CD4-positive, alpha-beta T cell treated with Interleukin-12 subunit alpha and Interleukin-12 subunit beta, for 1 hour (primary cell): ENCODE data around the gene TEX51.

ENCODE experiments used
- DNase-seq: peaks from one replicate; pipeline ENCODE4 v3.0.0-alpha.2; 2020

The TEX51 gene

GRCh38 chr2:126894082-126894481 lies 4.6 kb upstream of the TEX51 start:
- DNase-seq, result no peak

- no peak for DNase-seq
These were observed 4.0 kb upstream of the TEX51 start for GRCh38 chr2:126894585-126895182.

DNA sequence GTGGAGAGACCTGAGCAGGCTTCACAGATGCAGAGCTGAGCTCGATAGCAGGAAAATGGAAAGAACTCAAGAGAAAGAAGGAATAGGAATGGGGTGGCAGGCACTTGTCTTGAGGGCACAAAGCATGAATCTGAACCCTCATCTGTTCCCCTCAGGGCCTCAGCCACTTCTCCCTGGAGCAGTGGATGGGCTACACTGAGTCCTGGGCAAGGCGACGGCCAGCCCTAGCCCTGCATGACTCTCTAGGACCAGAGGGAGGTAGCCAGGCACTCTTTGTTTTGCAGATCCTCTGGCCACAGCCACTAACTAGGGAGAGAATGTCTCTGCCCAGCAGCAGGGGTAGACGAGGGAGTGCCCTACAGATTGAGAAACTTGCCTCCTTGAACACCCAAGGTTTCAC lies 3.4 kb upstream of the TEX51 start:
- DNase-seq, result no peak

DNA sequence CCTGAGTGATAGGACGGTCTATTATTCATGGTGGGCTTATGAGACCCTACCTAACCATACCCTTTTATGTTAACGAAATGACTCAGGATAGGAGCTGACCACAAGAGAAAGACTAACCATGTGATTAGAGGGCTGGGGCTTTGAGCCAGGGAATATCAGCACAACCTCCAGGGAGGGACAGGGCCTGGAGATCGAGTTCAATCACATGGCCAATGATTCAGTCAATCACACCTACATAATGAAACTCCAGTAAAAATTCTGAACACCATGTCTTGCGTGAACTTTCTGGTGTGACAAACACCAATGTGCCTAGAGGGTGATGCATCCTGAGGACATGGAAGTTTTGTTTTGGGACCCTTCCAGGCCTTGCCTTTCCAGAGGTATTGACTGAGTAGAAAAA lies 2.2 kb upstream of the TEX51 start:
- no peak for DNase-seq

DNA sequence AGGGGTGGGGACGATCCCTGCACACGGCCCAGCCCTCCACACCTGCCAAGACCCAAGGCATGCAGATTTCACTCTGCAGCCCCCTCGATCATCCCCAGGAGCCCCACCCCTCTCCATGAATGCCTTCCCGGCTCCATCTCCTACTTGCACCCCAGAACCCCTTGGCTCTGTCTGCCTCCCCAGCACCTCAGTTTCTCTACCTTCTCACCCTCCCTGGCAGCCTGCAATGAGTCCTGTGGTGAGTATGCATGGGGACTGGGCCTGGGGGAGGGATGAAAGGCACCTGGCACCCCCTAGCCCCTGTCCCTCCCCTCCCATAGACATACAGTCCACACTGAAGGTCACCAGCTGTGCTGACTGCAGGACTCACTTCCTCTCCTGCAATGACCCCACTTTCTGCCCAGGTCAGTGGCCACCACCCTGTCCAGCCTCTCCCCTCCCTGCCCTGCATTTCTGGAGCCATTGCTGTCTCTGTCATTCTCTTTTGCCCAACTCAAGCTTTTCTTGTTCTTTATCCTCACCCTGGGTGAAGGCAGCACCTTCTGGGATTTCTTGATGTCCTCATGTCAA lies 1.0 kb downstream of the TEX51 start:
- DNase-seq, result no peak

- no peak for DNase-seq
These were observed 2.1 kb downstream of the TEX51 start for GRCh38 chr2:126900646-126901319.

GRCh38 chr2:126901459-126901858 lies 2.8 kb downstream of the TEX51 start:
- no peak for DNase-seq

DNA sequence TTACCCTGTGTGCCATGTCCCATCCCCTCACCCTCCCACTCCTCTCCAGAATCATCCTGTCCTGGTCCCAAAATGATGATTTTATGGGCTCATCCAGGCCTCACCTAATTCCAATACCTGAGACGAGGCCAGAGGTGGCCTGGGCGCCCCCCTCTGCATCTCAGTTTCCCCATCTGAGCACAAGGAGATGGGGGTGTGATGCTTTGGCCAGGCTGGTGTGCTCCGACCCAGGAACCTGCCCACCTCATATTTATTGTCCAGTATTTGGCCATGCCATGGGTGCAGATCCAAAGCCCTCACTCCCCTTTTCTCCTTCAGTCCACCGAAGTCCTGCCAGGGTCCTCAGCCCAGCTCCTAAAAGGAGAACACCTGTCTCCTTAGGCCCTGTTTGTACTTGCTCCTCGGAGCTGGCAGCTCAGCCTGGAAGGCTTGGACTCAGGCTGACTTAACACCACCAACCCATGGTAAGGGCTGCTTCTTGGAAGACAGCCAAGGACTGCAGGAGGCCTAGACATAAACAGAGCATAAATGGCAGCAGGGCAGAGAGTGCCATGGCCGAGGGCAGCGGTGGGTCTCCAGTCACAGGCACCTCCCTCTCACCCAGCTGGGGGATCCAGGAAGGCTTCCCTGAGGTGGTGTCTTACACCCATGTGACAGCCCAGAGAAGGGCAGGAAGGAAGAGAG lies 3.6 kb downstream of the TEX51 start:
- no peak for DNase-seq

DNA sequence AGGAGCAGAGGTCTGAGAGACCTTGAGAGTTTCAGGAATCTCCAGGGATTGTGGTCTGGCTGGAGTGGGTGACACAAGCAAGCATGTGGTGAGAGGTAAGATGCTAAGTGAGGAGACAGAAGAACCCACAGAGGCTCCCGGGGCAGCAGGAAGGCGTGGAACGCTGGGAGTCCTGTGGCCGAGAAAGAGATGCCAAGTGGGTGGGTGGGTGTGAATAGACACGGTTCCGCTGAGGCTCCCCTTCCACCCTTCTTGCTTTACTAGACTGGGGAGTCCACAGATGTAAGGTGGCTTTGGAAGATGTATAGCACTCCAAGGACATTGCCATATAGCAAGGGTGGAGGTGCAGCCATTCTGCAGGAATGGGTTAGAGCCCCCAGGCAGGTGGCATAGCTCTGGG lies 4.2 kb downstream of the TEX51 start:
- no peak for DNase-seq

DNA sequence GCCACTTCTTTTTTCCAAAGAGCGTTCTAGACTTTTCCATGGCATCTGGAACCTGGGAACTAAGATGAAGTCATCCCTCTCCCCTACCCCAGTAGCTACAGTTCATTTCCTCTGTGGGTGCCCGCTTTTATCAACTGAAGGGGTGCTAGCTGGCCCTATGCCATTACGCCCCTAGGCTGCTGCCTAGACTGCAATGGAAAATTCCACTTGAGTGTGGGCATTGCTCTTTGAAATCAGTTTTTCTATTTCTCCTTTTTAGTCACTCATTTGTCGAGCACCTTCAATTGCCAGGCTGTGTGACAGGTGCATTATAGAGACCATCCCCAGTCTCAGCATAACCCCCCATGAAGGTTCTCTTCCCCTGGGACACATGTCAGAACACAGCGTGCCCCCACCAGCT lies 7.3 kb downstream of the TEX51 start:
- no peak for DNase-seq

DNA sequence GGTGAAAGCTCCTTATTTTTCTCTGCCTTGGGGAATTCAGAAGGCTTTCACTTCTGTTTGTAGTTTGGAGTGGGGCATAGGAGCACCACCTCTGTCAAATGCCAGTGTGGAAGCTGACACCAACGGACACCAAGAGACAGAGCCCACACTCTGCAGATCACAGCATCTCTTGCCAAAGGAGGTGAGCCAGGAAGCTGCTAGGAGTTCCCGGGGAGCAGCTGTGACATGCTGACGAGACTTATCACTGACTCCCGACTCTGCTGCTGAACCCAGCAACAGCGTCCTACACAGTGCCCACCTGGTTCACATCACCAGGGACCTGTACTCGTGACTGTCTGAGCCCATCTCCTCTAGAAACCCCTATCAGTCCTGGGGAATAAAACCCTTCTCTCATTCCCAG lies 8.1 kb downstream of the TEX51 start:
- no peak for DNase-seq

DNA sequence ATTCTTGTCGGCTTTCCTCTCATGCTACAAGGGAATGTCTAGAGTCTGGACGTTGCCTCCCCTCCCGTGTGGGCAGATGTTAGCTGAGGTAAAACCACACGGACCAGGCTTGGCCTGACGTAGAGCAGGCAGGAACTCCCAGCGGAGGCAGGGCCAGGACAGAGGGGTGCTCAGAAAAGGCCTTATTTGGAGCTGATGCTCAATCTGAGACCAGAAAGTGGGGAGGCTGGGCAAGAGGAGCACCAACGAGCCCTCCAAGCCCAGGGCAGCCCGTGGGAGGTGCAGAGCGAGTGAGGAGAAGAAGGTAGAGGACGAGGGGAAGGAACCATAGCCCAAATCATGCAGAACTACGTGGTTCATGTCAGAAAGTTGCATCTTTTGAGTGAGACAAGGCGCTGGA lies 9.0 kb downstream of the TEX51 start:
- no peak for DNase-seq

DNA sequence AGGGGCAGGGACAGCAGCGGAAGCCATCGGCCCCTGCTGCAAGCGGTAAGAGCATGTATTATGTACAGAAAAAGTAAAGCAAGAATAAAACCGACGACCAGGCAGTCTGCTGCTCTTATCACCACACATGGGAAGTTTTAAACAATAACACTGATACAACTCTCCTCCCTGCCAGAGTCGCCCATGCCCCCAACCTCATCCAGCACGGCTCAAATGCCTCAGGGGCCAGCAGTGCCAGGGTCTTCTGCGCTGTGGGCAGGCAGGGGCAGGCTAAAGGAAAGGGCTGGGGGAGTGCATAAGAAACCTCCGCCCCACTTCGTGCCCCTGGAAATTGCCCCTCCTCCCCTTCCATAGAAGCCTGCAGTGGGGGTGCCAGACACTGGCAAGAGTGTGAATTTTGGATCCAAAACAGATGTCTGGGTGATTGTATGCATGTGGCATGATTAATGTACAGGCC lies 10.1 kb downstream of the TEX51 start:
- no peak for DNase-seq

- no peak for DNase-seq
These were observed 10.7 kb downstream of the TEX51 start for GRCh38 chr2:126909366-126909765.

DNA sequence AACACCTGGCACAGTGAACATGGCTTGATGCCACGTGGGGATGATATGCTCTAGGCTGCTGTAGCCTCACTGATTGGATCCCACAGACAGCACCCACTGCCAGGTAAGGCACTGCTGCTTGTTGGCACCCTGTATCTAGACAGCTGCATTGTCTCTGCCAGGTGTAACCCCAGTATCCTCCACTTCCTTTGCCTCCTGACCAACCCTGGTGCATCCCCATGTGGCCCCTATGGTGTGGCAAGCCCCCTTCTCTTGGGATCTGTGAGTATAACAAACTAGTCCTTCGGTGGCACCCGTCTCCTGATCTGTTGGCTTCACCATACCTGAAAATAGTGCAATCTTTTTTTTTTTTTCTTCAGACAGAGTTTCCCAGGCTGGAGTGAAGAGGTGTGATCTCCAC lies 11.1 kb downstream of the TEX51 start:
- no peak for DNase-seq

GRCh38 chr2:126910637-126911036 lies 11.9 kb downstream of the TEX51 start:
- DNase-seq, result no peak

- DNase-seq, result no peak
These were observed 12.6 kb downstream of the TEX51 start for GRCh38 chr2:126911111-126911796.

- DNase-seq, result no peak
These were observed 13.5 kb downstream of the TEX51 start for GRCh38 chr2:126912201-126912600.

DNA sequence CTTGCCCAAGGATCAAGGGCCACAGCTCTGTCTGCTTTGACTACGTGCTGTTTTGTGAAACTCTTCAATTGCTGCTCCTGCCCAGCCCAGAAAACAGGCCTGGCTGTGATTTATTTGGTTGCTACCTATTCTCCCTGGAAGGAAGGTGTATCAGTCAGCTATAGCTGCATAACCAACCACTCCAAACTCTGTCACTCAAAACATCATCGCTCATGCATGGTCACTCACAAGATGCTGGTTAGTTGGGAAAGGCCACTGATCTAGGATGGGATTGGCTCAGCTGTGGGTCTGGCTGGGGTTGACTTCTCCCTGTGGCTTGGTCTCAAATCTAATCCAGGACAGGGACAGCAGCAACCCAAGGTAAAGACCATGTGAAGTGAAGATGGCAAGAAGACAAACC lies 14.6 kb downstream of the TEX51 start:
- no peak for DNase-seq

DNA sequence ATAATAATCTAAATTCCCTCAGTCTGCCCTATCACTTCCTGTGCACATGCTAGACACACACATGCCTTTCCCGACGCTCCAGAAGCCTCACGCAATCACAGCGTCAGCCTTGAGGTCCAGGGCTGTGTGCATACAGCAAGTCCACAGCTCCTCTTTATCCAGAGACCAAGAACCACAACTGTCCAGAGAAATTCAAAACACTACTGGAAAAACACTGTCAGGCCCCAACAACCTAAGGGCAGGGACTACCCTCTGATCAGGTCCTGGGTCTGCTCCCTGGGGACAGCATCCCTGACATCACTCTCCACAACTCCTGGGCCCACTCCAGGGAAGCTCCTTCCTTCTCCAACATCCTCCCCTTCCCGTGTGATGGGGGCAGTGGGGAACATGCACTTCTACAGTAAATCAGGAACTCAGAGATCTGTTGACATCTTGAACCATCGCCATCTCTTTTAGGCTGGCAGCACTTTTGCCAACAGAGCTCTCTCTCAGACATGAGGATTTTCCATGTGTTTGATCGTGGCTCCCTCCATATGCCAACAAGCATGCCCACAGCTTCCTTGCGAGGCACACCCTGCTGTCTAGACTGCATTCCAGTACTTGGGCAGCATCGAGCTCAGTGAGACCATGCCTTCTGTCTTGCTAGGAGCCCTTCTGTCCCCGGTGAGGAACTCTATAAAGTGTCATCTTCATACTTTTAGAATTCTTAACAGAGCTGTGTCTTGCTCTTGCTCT lies 15.4 kb downstream of the TEX51 start:
- DNase-seq, result no peak

DNA sequence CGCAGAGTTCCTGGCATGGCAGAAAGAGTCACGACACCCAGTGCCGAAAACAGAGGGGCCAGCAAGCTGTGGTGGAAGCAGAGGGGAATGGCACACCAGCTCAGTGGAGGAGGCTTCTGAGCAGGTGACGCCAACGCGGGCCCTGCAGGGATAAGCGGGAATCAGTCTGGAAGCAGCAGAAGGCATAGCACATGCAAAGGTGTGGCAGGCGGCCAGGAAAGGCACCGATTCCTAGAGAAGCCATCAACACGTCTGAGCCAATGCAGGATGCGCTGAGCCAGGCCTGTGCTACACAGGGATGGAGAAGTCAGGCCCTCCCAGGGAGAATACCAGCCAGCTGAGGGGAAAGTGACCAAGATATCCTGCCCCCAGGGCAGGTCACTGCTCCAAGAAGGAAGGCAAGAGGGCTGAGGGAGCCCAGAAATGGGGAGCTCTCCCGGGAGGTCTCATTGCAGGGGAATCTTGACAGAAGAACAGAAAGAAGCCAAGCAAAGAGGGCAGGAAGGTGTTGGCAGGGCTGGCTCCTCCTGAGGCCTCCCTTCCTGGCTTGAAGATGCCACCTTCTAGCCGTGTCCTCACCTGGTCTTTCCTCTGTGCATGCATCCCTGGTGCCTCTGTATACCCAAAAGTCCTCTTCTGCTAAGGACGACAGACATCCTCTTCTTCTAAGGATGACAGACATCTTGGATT lies 16.3 kb downstream of the TEX51 start:
- DNase-seq, result no peak

DNA sequence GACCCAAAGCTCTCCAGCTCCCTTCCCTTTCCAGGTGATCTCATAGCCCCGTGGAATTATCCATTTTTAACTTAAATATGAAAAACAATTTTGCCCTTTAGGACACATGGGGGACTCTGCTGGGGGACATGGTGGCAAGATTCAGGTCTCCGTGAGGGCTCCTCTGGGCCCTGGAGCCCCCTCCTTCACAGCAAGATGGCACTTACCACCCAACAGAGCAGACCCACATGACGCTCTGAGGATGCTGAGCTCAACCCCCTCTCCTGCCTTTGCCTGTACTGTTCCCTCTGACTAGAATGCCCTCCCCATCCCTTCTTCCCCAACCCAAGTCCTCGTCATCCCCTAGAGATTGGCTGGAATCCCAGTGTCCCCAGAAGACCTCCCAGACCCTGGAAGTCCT lies 17.2 kb downstream of the TEX51 start:
- no peak for DNase-seq
